Activated CD4-positive, alpha-beta T cell treated with anti-CD3 and anti-CD28 coated beads, Interleukin-2, amount 50 U/mL, for 4 hours (primary cell): Measurements from ENCODE around the gene HERC4.
"Not testable (repeated sequence)": the region's sequence is repeated elsewhere in the genome, so short reads cannot be mapped to it uniquely, and the experiment has no call there.

ENCODE experiments used
- DNase-seq, 2 experiments: peaks; one replicate each; pipeline ENCODE4 v3.0.0-alpha.2; 2020

The HERC4 gene

DNA sequence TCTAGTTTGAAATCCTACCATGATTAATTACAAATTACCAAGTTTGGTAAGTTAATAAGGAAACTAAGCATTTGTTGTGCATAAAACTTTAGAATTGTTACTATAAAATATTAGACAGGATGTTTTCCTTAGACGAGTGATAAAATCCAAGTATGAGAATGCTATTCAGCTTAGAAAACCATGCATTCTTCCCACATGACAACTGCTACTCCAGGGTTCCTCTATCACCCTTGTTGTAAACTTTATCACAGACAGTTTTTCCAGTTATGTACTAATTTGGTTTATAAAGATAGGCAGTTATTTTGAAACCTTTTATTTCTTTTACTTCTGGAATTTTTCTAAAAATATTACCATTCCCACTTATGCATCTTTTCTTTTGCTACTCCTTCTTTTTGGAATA is 138.7 kb downstream of the HERC4 start:
- no peak for DNase-seq

DNA sequence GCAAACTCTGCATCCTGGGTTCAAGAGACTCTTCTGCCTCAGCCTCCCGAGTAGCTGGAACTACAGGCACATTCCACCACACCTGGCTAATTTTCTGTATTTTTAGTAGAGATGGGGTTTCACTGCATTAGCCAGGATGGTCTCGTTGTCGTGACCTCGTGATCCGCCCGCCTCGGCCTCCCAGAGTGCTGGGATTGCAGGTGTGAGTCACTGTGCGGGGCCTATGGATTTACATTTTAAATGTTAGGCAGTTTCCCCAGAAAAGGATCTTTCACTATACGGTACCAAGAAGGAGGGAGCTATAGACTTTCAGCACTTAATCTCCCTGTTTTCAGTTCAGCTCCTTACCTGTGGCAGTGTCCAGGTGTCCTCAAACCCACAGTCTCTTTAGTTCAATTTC is 139.9 kb downstream of the HERC4 start:
- DNase-seq, result no peak

DNA sequence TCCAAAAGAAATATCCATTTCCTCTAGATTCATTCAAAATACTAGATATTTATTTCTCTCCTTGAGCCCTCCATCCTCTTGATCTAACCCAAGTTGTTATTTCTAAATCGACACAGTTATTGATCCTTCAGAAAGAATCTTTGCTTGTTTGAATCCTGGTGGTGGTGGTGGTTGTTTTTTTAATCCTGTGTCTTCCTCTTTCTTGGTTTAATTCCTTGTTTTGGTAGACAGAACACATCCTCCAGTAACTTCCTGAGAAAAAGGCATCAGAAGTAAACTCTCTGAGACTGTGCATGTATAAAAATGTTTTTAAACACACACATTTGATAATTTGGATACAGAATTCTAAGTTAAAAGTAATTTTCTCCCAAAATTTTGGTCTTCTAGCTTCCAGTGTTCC is 140.7 kb downstream of the HERC4 start:
- DNase-seq, result no peak

DNA sequence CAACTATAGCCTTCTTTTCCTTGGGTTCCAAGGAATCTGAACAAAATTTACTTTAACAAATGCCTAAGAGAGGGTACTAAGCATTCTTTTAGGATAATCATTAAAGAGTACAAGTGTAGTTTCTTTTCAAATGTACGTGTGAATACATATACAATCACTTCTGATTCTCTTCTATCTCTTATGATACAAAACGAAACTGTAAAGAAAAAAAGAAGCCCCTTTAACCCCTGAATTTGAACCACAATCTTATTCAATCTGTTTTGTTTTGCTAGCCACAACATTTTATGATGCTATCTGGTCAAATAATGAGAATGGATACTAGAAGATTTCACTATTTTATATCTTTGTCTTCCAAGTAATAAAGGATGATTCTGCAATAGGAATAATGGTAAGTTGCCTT is 141.9 kb downstream of the HERC4 start:
- no peak for DNase-seq

DNA sequence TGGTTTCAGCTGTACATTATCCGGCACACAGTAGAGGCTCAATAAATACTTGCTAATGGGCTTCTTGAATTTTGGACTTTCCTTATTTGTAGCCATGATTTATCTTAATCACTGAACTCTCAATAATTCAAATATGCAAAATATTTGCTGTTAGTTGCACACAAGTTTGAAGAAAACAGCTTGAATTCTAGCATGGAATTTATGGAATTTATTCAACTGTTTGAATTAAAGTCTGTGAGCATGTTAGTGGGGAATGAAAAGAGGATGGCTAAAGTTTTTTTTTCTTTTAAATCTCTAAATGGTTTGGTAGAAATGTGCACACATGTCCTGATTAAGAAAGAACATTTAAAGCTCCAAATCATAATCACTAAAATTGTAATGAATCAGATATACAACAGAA is 148.1 kb downstream of the HERC4 start:
- no peak for DNase-seq

DNA sequence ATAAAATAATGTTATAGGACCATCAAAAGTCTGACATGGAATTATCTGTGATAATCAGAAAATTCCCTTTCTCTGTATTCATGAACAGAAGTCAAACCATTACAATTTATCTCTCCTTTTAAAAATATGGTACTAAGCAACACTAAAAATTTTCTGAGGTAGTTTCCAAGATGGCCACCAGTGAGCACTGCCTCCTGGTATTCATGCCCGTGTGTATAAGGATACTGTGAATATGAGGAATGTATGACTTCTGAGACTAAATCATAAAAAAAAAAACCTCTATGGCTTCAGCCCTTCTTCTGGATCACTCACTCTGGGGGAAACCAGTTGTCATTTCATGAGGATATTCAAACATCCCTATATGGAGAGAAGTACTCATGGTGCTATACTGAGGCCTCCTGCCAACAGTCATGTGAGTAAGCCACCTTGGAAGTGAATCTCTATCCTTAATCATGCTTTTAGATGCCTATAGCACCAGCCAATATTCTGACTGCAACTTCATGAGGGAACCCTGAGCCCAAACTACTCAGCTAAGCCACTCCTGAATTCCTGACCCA is 149.6 kb downstream of the HERC4 start:
- DNase-seq, result no peak

DNA sequence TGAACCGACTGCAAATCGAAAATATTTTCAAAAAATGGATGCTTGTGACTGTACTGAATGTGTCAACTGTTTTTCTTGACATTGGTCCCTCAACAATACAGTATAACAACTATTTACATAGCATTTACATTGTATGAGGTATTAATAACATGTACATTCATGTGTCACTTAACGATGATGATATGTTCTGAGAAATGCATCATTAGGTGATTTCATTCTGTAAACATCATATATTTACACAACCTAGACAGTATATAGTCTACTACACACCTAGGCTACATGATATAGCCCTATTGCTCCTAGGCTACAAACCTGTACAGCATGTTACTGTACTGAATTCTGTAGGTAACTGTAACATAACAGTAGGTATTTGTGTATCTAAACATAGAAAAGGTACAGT is 150.9 kb downstream of the HERC4 start:
- DNase-seq, result no peak

DNA sequence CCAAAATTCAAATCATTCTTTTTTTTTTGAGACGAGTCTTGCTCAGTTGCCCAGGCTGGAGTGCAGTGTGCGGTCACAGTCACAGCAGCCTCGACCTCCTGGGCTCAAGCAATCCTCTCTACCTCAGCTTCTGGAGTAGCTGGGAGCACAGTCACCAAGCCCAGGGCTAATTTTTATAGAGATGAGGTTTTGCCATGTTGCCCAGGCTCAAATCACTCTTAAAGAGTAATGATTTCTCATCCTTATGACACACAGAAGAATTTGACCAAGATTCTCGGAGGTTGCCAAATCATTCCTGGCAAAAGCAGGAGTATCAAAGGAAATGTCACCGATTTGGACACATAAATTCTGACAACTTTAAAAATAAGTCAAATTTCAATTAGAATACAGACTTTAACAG is 151.5 kb downstream of the HERC4 start:
- no peak for DNase-seq

DNA sequence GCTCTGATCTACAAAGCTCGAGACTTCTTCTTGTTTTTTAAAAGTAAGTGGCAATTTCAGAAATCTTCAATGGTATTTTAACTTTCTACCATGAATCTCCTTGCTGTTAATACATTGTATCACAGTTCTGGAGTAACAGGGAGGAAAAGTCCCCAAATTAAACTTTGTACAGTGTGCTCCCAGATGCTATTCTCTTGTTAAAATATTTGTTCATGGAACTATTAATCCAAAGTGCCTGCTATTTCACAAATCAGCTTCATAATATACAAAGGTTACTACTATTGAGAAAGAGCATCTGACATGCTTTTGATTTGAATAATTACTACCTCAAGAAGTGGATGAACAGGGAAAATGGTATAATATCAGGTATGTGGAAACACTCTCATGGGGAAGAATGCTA is 154.0 kb downstream of the HERC4 start:
- no peak for DNase-seq

DNA sequence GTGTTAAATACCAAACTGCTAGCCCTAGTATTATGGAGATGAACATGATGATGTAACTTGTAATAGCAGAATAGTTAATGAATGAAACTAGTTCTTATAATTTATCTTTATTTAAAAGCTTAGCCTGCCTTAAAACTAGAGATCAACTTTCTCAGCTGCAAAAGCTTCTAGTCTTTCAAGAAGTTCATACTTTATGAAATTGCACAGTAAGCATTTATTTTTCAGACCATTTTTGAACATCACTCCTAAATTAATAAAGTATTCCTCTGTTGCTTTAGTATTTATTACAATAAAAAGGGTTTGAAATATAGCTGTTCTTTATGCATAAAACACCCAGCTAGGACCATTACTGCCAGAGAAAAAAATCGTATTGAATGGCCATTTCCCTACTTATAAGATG is 157.4 kb downstream of the HERC4 start:
- DNase-seq, result no peak

DNA sequence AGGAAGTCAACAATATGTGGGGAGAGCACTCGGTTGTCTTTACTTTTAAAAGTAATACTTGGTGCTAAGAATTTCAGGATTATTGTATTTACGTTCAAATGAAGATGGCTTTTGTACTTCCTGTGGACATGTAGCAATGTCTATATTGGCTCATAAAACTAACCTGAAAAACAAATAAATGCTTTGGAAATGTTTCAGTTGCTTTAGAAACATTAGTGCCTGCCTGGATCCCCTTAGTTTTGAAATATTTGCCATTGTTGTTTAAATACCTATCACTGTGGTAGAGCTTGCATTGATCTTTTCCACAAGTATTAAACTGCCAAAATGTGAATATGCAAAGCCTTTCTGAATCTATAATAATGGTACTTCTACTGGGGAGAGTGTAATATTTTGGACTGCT is 157.9 kb downstream of the HERC4 start:
- no peak for DNase-seq

DNA sequence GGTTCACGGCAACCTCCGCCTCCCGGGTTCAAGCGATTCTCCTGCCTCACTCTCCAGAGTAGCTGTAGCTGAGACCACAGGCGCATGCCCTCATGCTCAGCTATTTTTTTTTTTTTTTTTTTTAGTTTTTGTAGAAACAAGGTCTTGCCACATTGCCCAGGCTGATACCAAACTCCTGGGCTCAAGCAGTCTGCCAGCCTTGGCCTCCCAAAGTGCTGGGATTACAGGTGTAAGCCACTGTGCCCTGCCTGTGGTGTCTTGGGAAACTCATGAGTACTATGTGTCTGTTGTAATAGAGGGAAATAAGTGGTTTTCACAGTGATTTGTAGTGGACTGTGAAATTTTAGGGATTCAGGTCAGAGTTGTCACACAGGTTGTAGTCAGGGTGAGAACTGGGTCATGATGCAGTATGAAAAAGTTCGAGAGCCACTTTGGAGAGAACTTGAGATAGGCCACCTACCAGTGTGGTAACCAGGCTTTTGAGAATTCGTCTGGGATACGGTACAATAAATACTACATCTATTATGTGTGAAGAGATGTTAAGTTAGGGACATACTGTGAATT is 160.2 kb downstream of the HERC4 start:
- no peak for DNase-seq

DNA sequence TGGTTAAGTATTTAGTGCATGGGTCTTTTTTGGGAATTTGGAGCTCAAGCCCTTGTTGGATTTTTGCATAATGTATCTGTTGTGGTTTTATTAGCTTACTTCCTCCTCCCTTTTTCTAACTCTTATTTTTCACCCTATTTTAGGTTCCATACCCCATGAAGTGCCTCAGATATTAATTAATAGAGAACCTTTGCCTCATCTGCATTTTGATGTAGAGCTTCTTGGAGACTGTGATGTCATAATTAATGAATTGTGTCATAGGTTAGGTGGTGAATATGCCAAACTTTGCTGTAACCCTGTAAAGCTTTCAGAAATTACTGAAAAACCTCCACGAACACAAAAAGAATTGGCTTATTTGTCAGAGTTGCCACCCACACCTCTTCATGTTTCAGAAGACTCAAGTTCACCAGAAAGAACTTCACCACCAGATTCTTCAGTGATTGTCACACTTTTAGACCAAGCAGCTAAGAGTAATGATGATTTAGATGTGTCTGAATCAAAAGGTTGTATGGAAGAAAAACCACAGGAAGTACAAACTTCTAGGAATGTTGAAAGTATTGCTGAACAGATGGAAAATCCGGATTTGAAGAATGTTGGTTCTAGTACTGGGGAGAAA is 162.6 kb downstream of the HERC4 start:
- no peak for DNase-seq

DNA sequence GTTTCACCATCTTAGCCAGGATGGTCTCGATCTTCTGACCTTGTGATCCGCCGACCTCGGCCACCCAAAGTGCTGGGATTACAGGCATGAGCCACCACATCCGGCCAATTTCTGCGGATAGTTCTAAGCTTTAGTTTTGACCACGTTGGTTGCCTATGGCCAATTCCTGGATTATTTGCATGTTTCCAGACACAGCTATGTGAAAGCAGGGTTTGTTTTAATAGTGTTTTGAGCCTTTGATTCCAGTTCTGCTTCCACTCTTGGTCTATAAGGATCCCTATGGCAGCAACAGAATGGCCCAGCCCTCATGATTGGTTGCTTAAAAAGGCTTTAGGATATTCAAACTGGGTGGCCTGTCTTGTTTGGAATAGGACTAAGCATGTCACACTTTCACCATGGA is 171.5 kb downstream of the HERC4 start:
- DNase-seq, result no peak

DNA sequence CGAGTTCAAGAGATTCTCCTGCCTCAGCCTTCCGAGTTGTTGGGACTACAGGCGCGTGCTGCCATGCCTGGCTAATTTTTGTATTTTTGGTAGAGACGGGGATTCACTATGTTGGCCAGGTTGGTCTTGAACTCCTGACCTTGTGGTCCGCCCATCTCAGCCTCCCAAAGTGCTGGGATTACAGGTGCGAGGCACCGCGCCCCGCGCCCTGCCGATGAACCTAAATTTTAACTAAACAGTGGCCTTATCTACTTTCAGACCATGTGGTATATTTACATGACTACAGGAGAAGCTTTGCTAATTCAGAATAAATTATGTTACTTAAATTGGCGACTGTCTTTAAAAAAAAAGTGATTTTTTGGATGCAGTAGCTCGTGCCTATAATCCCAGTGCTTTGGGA is 181.4 kb downstream of the HERC4 start:
- DNase-seq, result no peak

DNA sequence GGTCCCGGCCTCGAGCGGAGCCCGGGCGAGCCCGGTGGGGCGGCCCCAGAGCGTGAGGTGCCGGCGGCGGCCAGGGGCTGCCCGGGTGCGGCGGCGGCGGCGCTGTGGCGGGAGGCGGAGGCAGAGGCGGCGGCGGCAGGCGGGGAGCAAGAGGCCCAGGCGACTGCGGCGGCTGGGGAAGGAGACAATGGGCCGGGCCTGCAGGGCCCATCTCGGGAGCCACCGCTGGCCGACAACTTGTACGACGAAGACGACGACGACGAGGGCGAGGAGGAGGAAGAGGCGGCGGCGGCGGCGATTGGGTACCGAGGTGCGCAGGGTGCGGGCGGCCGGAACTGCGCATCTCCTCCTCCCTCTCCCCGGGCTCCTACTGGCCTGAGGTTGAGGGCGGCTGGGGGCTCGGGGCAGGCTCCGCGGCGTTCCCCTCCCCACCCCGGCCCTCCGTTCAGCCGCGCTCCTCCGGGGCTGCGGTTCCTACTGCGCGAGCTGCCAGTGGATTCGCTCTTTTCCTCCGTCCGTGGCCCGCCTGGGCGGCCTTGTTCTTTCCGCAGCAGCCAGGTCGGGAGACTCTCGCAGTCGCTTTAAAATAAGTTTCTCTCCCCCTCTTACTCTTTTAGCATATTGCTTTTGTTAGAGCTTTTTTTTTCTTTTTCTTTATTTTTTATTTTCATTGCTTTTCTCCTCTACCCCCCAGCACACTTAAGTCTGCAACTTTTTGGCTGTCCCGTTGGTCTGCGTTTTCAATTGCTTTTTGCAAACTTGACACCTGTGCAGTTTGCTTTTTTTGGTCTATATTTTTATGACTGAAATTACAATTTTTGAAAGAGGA is 190.0 kb downstream of the HERC4 start:
- DNase-seq, result peak; percentile 60 to 64

DNA sequence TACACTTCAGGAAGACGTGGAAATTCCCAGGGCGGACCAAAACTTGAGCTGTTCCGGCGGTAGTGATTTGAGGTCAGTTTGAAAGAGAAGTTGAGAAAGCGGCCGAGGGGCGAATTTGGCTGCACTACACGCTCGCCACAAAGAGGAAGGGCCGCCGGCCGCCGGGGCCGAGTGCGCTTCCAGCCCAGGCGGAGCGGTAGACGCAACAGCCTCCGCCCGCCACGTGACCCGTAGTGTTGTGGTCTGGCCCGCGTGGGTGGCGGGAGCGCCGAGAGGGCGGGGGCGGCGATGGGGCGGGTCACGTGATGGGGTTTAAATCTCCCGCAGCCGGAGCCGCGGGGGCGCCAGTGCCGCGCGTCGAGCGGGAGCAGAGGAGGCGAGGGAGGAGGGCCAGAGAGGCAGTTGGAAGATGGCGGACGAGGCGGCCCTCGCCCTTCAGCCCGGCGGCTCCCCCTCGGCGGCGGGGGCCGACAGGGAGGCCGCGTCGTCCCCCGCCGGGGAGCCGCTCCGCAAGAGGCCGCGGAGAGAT is 190.7 kb downstream of the HERC4 start, which contains the start of gene SIRT1:
TSS of gene SIRT1 (plus strand) at position 344 of the 529 bp plus-strand sequence. CDS start at position 410, 66 bp downstream.
- peak; percentile 93 to 94 for DNase-seq

DNA sequence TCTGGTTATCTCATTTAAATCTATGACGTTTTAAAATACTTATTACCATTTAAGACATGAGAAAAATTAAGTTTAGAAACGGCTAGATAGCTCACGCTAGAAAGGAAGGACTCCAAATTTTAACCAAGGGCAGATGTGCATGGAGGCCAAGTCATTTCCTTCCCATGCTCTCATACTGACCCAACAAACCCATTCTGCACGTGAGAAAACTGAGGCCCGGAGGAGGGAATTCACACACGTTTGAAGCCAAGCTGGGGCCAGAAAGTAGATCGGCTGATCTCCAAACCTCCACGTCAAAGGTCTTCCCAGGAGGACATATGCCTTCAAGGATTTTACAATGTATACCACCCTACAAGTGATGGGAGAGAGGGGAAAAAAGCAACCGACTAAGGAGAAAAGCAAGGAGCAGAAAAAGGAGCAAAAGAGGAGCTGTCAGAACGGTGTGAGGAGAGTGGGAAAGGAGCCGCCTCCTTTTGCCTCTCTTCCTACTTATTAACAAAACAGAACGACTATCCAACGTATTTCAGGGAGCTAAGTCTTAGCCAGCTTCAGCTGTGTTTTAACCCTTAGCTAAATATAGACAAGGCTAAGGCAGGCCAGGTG is 191.3 kb downstream of the HERC4 start:
- no peak for DNase-seq

DNA sequence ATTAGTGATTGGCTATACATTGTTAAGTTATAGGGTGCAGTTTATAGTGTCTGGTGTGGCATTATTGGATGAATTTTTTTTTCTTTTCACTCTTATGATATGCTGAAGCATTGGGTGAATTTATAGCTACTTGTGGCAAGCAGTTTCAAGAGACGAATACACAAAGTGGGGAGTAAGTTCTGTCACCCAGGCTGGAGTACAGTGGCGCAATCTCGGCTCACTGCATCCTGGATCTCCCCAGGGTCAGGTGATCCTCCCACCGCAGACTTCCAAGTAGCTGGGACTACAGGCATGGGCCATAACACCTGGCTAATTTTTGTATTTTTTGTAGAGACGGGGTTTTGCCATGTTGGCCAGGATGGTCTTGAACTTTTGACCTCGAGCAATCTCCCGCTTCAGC is 196.9 kb downstream of the HERC4 start:
- no peak for DNase-seq

DNA sequence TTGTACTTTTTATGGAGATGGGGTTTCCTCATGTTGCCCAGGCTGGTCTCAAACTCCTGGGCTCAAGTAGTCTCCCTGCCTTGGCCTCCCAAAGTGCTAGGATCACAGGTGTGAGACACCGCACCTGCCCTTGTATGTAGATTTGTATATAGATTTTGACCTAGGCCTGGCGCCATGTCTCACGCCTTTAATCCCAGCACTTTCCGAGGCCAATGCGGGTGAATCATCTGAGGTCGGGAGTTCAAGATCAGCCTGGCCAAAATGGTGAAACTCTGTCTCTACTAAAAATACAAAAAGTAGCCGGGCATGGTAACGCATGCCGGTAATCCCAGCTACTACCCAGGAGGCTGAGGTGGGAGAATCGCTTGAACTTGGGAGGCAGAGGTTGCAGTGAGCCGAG is 197.7 kb downstream of the HERC4 start:
- DNase-seq, result not testable (repeated sequence)

DNA sequence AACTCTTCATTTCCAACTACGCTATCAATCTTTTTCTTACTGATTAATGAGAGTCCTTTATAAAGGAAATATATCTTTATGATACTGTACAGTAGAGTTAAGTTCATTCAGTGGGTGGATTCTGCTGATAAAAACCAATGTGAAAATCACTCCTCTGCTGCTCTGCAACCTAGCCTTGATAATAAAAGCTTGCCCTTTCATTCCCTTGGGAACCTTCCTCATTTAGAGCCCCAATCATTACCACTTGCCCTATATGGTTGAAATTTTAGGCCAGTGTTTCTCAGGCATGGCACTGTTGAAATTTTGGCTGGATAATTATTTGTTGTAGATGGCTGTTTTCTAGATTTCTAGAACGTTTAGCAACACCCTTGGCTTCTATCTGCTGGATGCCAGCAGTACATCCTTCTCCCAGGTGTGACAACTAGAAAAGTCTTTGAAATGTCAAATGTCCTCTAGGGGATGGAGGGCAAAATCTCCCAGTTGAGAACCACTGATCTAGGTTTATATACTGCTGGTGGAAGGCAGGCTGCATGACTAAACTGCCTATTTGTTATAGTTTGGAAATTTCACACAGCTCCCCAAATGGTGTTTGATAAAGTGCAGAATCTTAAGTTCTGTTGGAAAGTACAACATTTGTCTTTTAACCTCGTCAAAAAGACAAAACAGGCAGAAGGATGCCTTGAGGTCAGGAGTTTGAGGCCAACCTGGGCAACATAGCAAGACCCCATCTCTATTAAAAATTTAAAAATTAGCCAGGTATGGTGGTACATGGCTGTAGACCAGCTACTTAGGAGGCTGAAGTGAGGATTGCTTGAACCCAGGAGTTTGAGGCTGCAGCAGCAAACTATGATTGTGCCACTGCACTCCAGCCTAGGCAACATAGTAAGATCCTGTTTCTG is 199.5 kb downstream of the HERC4 start:
- no peak for DNase-seq
